HuH-7.5 (cell line): ENCODE data around the gene PTGES3L.
A peak's percentile ranks its signal among the peaks of the same experiment; 100 is the strongest.
"Not testable (repeated sequence)": the region's sequence is repeated elsewhere in the genome, so short reads cannot be mapped to it uniquely, and the experiment has no call there.

ENCODE experiments used
- DNase-seq: peaks from one replicate; pipeline ENCODE4 v3.0.0; 2011; ENCODE audit warnings: low spot score

Gene PTGES3L

GRCh38 chr17:42919522-42920077 lies 60.3 kb downstream of the PTGES3L start:
- not testable (repeated sequence) for DNase-seq

GRCh38 chr17:42918902-42919521 lies 60.9 kb downstream of the PTGES3L start:
- DNase-seq, result peak; percentile 10
